Right atrium auricular region (tissue), 2 donors: Measurements from ENCODE around the gene TMEFF2. TPM values are rescaled to one million over a fixed set of nuclear protein-coding genes. Genes with fewer than 3 reads are reported as not detected.

Experiments used
- DNase-seq: peaks from one replicate; pipeline ENCODE4 v3.0.0-alpha.2; 2019; ENCODE audit warnings: low spot score
- H3K27ac ChIP-seq, 2 donors: fragments of 200-600 bp; sonication (generic); 1 replicate in 1 of 2; 2 replicates in 1 of 2; pipeline ENCODE4 v1.5.1; 2016 to 2019
- H3K27me3 ChIP-seq, 2 donors: fragments of 200-600 bp; sonication (generic); one replicate each; pipeline versions ENCODE4 v1.5.1 to v1.6.0; 2017 to 2019
- H3K36me3 ChIP-seq: fragments of 200-600 bp; sonication (generic); one replicate; pipeline ENCODE4 v1.5.1; 2016
- H3K4me1 ChIP-seq, 2 donors: fragments of 200-600 bp; sonication (generic); one replicate each; pipeline versions ENCODE4 v1.5.1 to v1.6.0; 2017 to 2019
- H3K4me3 ChIP-seq, 2 donors: fragments of 200-600 bp; sonication (generic); 1 replicate in 1 of 2; 2 replicates in 1 of 2; pipeline ENCODE4 v1.5.1; 2017 to 2019; ENCODE audit warnings: mild to moderate bottlenecking in 1 of 2, moderate library complexity in 1 of 2
- H3K9me3 ChIP-seq, 2 donors: fragments of 200-600 bp; sonication (generic); one replicate each; pipeline ENCODE4 v1.5.1; 2019
- total RNA-seq, 2 donors: library from RNA; depleted of rRNA; stranded (reverse); fragments of >200 nt; gene quantifications; one replicate each; pipeline ENCODE4 v1.1.0, GENCODE V29; 2016
- TF ChIP-seq, protein P1 (sequence below), 2 donors: fragments of 200-600 bp; sonication (generic); IDR thresholded peaks; one replicate each; pipeline ENCODE4 v1.5.1; 2019; ENCODE audit warnings: antibody characterized with exemption in 2 of 2

TMEFF2 gene
- total RNA-seq, 2 donors from 2014 or later: 0.56 TPM; not detected in 1

- peaks cover 0 to 7% of the 10 kb centered on the region in 2 donors for H3K4me1 ChIP-seq
- no peak overlapping the region for H3K4me3 ChIP-seq
- H3K9me3 ChIP-seq: no peaks in the 10 kb centered on the region
- TF ChIP-seq, protein P1, sequence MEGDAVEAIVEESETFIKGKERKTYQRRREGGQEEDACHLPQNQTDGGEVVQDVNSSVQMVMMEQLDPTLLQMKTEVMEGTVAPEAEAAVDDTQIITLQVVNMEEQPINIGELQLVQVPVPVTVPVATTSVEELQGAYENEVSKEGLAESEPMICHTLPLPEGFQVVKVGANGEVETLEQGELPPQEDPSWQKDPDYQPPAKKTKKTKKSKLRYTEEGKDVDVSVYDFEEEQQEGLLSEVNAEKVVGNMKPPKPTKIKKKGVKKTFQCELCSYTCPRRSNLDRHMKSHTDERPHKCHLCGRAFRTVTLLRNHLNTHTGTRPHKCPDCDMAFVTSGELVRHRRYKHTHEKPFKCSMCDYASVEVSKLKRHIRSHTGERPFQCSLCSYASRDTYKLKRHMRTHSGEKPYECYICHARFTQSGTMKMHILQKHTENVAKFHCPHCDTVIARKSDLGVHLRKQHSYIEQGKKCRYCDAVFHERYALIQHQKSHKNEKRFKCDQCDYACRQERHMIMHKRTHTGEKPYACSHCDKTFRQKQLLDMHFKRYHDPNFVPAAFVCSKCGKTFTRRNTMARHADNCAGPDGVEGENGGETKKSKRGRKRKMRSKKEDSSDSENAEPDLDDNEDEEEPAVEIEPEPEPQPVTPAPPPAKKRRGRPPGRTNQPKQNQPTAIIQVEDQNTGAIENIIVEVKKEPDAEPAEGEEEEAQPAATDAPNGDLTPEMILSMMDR (IDR thresholded peaks at IDR 0.05): no peak
- H3K27ac ChIP-seq: no peak overlapping the region
- H3K36me3 ChIP-seq: no peaks in the 10 kb centered on the region
- no peak for DNase-seq
- no peaks in the 10 kb centered on the region for H3K27me3 ChIP-seq
These were observed 248.1 kb downstream of the TMEFF2 start for GRCh38 chr2:191946471-191947182.

- Histone ChIP-seq H3K36me3 (no peaks in the 10 kb centered on the region), H3K4me1 (peaks cover 0 to 7% of the 10 kb centered on the region in 2 donors), H3K27ac (no peak overlapping the region), H3K27me3 (no peaks in the 10 kb centered on the region), H3K4me3 (no peak overlapping the region), H3K9me3 (no peaks in the 10 kb centered on the region)
- TF ChIP-seq, protein P1 (IDR thresholded peaks at IDR 0.05): no peak
- no peak for DNase-seq
These were observed 249.1 kb downstream of the TMEFF2 start for GRCh38 chr2:191945623-191946022.

- H3K27me3 ChIP-seq: no peaks in the 10 kb centered on the region
- no peak for DNase-seq
- H3K4me1 ChIP-seq: peaks cover 0 to 7% of the 10 kb centered on the region in 2 donors
- no peaks in the 10 kb centered on the region for H3K36me3 ChIP-seq
- H3K27ac ChIP-seq: no peak overlapping the region
- TF ChIP-seq, protein P1 (IDR thresholded peaks at IDR 0.05): no peak
- no peaks in the 10 kb centered on the region for H3K9me3 ChIP-seq
- no peak overlapping the region for H3K4me3 ChIP-seq
These were observed 252.0 kb downstream of the TMEFF2 start for GRCh38 chr2:191942739-191943103.

GRCh38 chr2:191942090-191942738 lies 252.5 kb downstream of the TMEFF2 start:
- Histone ChIP-seq H3K9me3 (no peaks in the 10 kb centered on the region), H3K36me3 (no peaks in the 10 kb centered on the region), H3K27me3 (no peaks in the 10 kb centered on the region), H3K27ac (no peak overlapping the region), H3K4me1 (peaks cover 0 to 7% of the 10 kb centered on the region in 2 donors), H3K4me3 (no peak overlapping the region)
- DNase-seq: no peak
- TF ChIP-seq, protein P1 (IDR thresholded peaks at IDR 0.05): no peak

- TF ChIP-seq, protein P1 (IDR thresholded peaks at IDR 0.05): no peak
- Histone ChIP-seq H3K36me3 (no peaks in the 10 kb centered on the region), H3K4me1 (peaks cover 0 to 7% of the 10 kb centered on the region in 2 donors), H3K27ac (no peak overlapping the region), H3K4me3 (no peak overlapping the region), H3K27me3 (no peaks in the 10 kb centered on the region), H3K9me3 (no peaks in the 10 kb centered on the region)
- DNase-seq: no peak
These were observed 253.3 kb downstream of the TMEFF2 start for GRCh38 chr2:191941376-191941929.
